Transverse colon (tissue), 3 donors: ENCODE measurements around the gene KDF1.

Experiments used
- CTCF ChIP-seq, 5 experiments: fragments of 200-600 bp in 3 of 5; fragments of 450-650 bp in 2 of 5; sonication (generic) in 3 of 5; IDR thresholded peaks; 1 replicate in 2 of 5; 2 replicates in 3 of 5; pipeline ENCODE4 v1.5.1; 2016 to 2017; ENCODE audit warnings: antibody characterized with exemption in 5 of 5, inconsistent platforms in 3 of 5, mild to moderate bottlenecking in 2 of 5, moderate library complexity in 1 of 5
- EP300 ChIP-seq: sonication (generic); formaldehyde crosslinking; IDR thresholded peaks from one replicate; pipeline ENCODE4 v1.6.1; 2017; ENCODE audit warnings: antibody characterized with exemption, low read depth
- POLR2A ChIP-seq: fragments of 450-650 bp; IDR thresholded peaks from one replicate; pipeline ENCODE4 v1.6.1; 2016; ENCODE audit warnings: antibody characterized with exemption, mild to moderate bottlenecking, moderate library complexity

- no peak for TF ChIP-seq CTCF (IDR thresholded peaks at IDR 0.05)
- TF ChIP-seq POLR2A = no peak
- no peak for TF ChIP-seq EP300
These were observed 31.2 kb upstream of the KDF1 start for GRCh38 chr1:26991310-26992116.
